B cell (primary cell): Measurements from ENCODE around the gene PARD3B. TPM values are rescaled to one million over a fixed set of nuclear protein-coding genes. Genes with fewer than 3 reads are reported as not detected.

ENCODE experiments used
- ATAC-seq: fragments of 200-7000 bp; cut with Tn5 transposase; one replicate; pipeline ENCODE4 v1.10.0; 2021; ENCODE audit warnings: low read depth, mild to moderate bottlenecking, moderate number of reproducible peaks, moderate library complexity
- CTCF ChIA-PET: fragments of 350-600 bp; sonication (Branson Sonifier 250); formaldehyde crosslinking; loops from one replicate; lab custom pipeline; 2021; ENCODE audit warnings: antibody characterized with exemption, inconsistent platforms; lab: Charles Lee
- POLR2A ChIA-PET: fragments of 350-600 bp; sonication (Branson Sonifier 250); formaldehyde crosslinking; loops from one replicate; lab custom pipeline; 2021; ENCODE audit warnings: antibody characterized with exemption; lab: Charles Lee
- DNase-seq: peaks from one replicate; pipeline ENCODE4 v3.0.0; 2013
- H2AFZ ChIP-seq: 2 replicates; pipeline ENCODE4 v1.6.1; 2012; ENCODE audit warnings: mild to moderate bottlenecking, low read depth, low read length; ENCODE audit not compliant: insufficient read depth, poor library complexity, severe bottlenecking
- H3K27ac ChIP-seq, 2 donors: 1 replicate in 1 of 2; 2 replicates in 1 of 2; pipeline ENCODE4 v1.5.1; 2012 to 2013; ENCODE audit warnings: low read length in 2 of 2, mild to moderate bottlenecking in 2 of 2, moderate library complexity in 1 of 2
- H3K27me3 ChIP-seq, 4 experiments: fragments of 200-600 bp in 1 of 4; sonication (generic) in 1 of 4; replicated peaks in 1 of 4; 1 replicate in 2 of 4; 2 replicates in 2 of 4; pipeline versions ENCODE4 v1.6.1 to v1.7.0; 2013 to 2016; ENCODE audit warnings: low read length in 3 of 4, mild to moderate bottlenecking in 2 of 4, mixed read lengths in 1 of 4, moderate library complexity in 1 of 4; ENCODE audit not compliant: insufficient read depth in 4 of 4, control insufficient read depth in 3 of 4; ENCODE audit errors: control extremely low read depth in 1 of 4
- H3K36me3 ChIP-seq, 2 experiments: replicated peaks in 1 of 2; 1 replicate in 1 of 2; 2 replicates in 1 of 2; pipeline versions ENCODE4 v1.6.1 to v1.7.1; 2013; ENCODE audit warnings: low read length in 1 of 2; ENCODE audit not compliant: insufficient read depth in 2 of 2, control insufficient read depth in 1 of 2; ENCODE audit errors: control extremely low read depth in 1 of 2, extremely low read depth in 1 of 2
- H3K4me1 ChIP-seq, 2 donors: fragments of 200-600 bp in 1 of 2; sonication (generic) in 1 of 2; 1 replicate in 1 of 2; 2 replicates in 1 of 2; pipeline versions ENCODE4 v1.5.1 to v1.6.1; 2013 to 2017; ENCODE audit warnings: low read length in 2 of 2; ENCODE audit not compliant: control insufficient read depth in 2 of 2, insufficient read depth in 2 of 2
- H3K4me2 ChIP-seq: replicated peaks from 2 replicates; pipeline ENCODE3; 2012; ENCODE audit warnings: mild to moderate bottlenecking, low read depth, low read length; ENCODE audit not compliant: poor library complexity, severe bottlenecking
- H3K4me3 ChIP-seq, 5 experiments: fragments of 200-600 bp in 1 of 5; sonication (generic) in 1 of 5; 1 replicate in 3 of 5; 2 replicates in 2 of 5; pipeline versions ENCODE4 v1.5.1 to v1.7.0; 2011 to 2016; ENCODE audit warnings: low read length in 4 of 5, mild to moderate bottlenecking in 4 of 5, low read depth in 2 of 5, control low read depth in 1 of 5, moderate library complexity in 1 of 5; ENCODE audit not compliant: insufficient read depth in 1 of 5; ENCODE audit errors: control extremely low read depth in 1 of 5, extremely low read depth in 1 of 5
- H3K79me2 ChIP-seq: fragments of 200-600 bp; sonication (generic); one replicate; pipeline ENCODE4 v1.6.0; 2016; ENCODE audit warnings: low read length; ENCODE audit not compliant: control insufficient read depth, insufficient read depth
- H3K9ac ChIP-seq: fragments of 200-600 bp; sonication (generic); 2 replicates; pipeline ENCODE4 v1.6.1; 2017; ENCODE audit warnings: mild to moderate bottlenecking, low read length, moderate library complexity
- H3K9me3 ChIP-seq, 3 donors: one replicate each; pipeline versions ENCODE4 v1.6.1 to v1.7.1; 2013; ENCODE audit warnings: low read length in 2 of 3; ENCODE audit not compliant: control insufficient read depth in 2 of 3, insufficient read depth in 1 of 3; ENCODE audit errors: control extremely low read depth in 1 of 3
- H4K20me1 ChIP-seq: 2 replicates; pipeline ENCODE4 v1.6.0; 2012; ENCODE audit warnings: mild to moderate bottlenecking, low read length; ENCODE audit not compliant: insufficient read depth, control insufficient read depth, poor library complexity, severe bottlenecking
- H3K27ac Mint-ChIP-seq: one replicate; pipeline ENCODE4 v1.8.0; 2021; ENCODE audit warnings: mixed read lengths
- H3K27me3 Mint-ChIP-seq: one replicate; pipeline ENCODE4 v1.8.0; 2021; ENCODE audit warnings: mixed read lengths
- H3K4me1 Mint-ChIP-seq: one replicate; pipeline ENCODE4 v1.8.0; 2021; ENCODE audit warnings: mixed read lengths
- H3K4me3 Mint-ChIP-seq: one replicate; pipeline ENCODE4 v1.8.0; 2021; ENCODE audit warnings: mixed read lengths
- H3K9me3 Mint-ChIP-seq: one replicate; pipeline ENCODE4 v1.8.0; 2022; ENCODE audit warnings: mixed read lengths; ENCODE audit not compliant: insufficient read depth
- CTCF ChIP-seq: fragments of 200-600 bp; IDR thresholded peaks from one replicate; pipeline ENCODE4 v1.8.0; 2022; ENCODE audit warnings: antibody characterized with exemption, mild to moderate bottlenecking
- EZH2 ChIP-seq: IDR thresholded peaks from 2 replicates; pipeline ENCODE4 v1.6.1; 2012; ENCODE audit warnings: borderline replicate concordance, low read depth, mild to moderate bottlenecking, moderate library complexity, low read length; ENCODE audit not compliant: insufficient read depth, poor library complexity, severe bottlenecking
- WGBS: methylation state at CpG from one replicate; pipeline ENCODE4 v1.1.5; 2013; ENCODE audit warnings: missing lambda C conversion rate; ENCODE audit not compliant: insufficient coverage; 5-methylcytosine and 5-hydroxymethylcytosine counted together
- intact Hi-C: fragments of 100-400 bp; cut with micrococcal nuclease; formaldehyde crosslinking; loops from one replicate; pipeline ENCODE4 v1.10.0; 2022
- polyA plus RNA-seq: library from polyadenylated mRNA; depleted of rRNA; stranded (reverse); fragments of >200 nt; gene quantifications from 2 replicates; pipeline ENCODE4 v1.2.3, GENCODE V29; 2012
- total RNA-seq, 2 donors: library from RNA; stranded (reverse); fragments of 120-200 nt in 1 of 2; gene quantifications; 1 replicate in 1 of 2; 2 replicates in 1 of 2; pipeline versions ENCODE4 v1.2.3 to v1.2.4, GENCODE V29; 2013 to 2022

Gene PARD3B
- total and polyA plus RNA-seq, 2 donors (not counting 1 experiment from before 2014, with no cell fraction given), result not detected

- ChIA-PET CTCF (interaction anchor here (1.9 kb wide), 1 partner anchor 9 kb away, joined by 6 read pairs; no protein-coding TSS in a partner anchor), POLR2A (no interaction called here)
- H3K4me3 ChIP-seq, result no peak overlapping the region
- no peak overlapping the region for H3K9ac ChIP-seq
- no peaks in the 10 kb centered on the region for H3K4me1 ChIP-seq
- Mint-ChIP-seq H3K27ac (no peak overlapping the region), H3K4me1 (no peaks in the 10 kb centered on the region), H3K4me3 (no peak overlapping the region), H3K9me3 (no peaks in the 10 kb centered on the region), H3K27me3 (no peaks in the 10 kb centered on the region)
- intact Hi-C loops, result no loop called here
- no peak for DNase-seq
- ATAC-seq, result no peak
- H4K20me1 ChIP-seq, result no peaks in the 10 kb centered on the region
- H3K27ac ChIP-seq, result no peak overlapping the region
- no peaks in the 10 kb centered on the region for H3K27me3 ChIP-seq
- no peaks in the 10 kb centered on the region for H3K36me3 ChIP-seq
- no CpG with 5 or more reads among the region's 1 CpG for WGBS
- H3K79me2 ChIP-seq, result no peaks in the 10 kb centered on the region
- no peak overlapping the region for H2AFZ ChIP-seq
- no peak overlapping the region for H3K4me2 ChIP-seq
- H3K9me3 ChIP-seq, result no peaks in the 10 kb centered on the region
- TF ChIP-seq EZH2 (no peak), CTCF (no peak)
Measured at GRCh38 chr2:204886713-204887112, 341.4 kb downstream of the PARD3B start.

- H3K9me3 ChIP-seq, result no peaks in the 10 kb centered on the region
- intact Hi-C loops, result no loop called here
- no peak overlapping the region for H2AFZ ChIP-seq
- H3K27me3 ChIP-seq, result no peaks in the 10 kb centered on the region
- no peaks in the 10 kb centered on the region for H3K27me3 Mint-ChIP-seq
- no peak overlapping the region for H3K27ac Mint-ChIP-seq
- H3K4me2 ChIP-seq, result no peak overlapping the region
- no peak overlapping the region for H3K27ac ChIP-seq
- H3K4me1 ChIP-seq, result no peaks in the 10 kb centered on the region
- ChIA-PET CTCF (interaction anchor here (1.9 kb wide), 1 partner anchor 8 kb away, joined by 6 read pairs; no protein-coding TSS in a partner anchor), POLR2A (no interaction called here)
- no peaks in the 10 kb centered on the region for H3K36me3 ChIP-seq
- no peak for TF ChIP-seq CTCF
- no peak for TF ChIP-seq EZH2
- H3K4me3 Mint-ChIP-seq, result no peak overlapping the region
- H3K79me2 ChIP-seq, result no peaks in the 10 kb centered on the region
- H3K4me1 Mint-ChIP-seq, result no peaks in the 10 kb centered on the region
- no peak overlapping the region for H3K9ac ChIP-seq
- no peaks in the 10 kb centered on the region for H3K9me3 Mint-ChIP-seq
- H4K20me1 ChIP-seq, result no peaks in the 10 kb centered on the region
- no peak for ATAC-seq
- no peak overlapping the region for H3K4me3 ChIP-seq
- no peak for DNase-seq
Measured at GRCh38 chr2:204888222-204888621, 342.9 kb downstream of the PARD3B start.
